GM12864 (cell line): ENCODE results near the gene TULP1.

Experiments used
- DNase-seq: peaks from one replicate; pipeline ENCODE4 v3.0.0-alpha.2; 2011; ENCODE audit warnings: low read depth
- H3K4me3 ChIP-seq: 2 replicates; pipeline ENCODE4 v1.5.1; 2011; ENCODE audit warnings: mild to moderate bottlenecking, low read depth, low read length, control low read depth
- CTCF ChIP-seq: IDR thresholded peaks from 2 replicates; pipeline ENCODE4 v1.5.1; 2011; ENCODE audit warnings: low read depth, mild to moderate bottlenecking, moderate library complexity, low read length, control low read depth, inconsistent platforms; ENCODE audit errors: missing control alignments

TULP1 gene

GRCh38 chr6:35512006-35512405, 690 bp downstream of the TULP1 start:
- H3K4me3 ChIP-seq, result no peak overlapping the region
- TF ChIP-seq CTCF, result no peak
- DNase-seq, result no peak

GRCh38 chr6:35511562-35511941, 1.1 kb downstream of the TULP1 start:
- no peak overlapping the region for H3K4me3 ChIP-seq
- DNase-seq, result no peak
- no peak for TF ChIP-seq CTCF

- DNase-seq, result no peak
- TF ChIP-seq CTCF, result no peak
- no peak overlapping the region for H3K4me3 ChIP-seq
These were observed 1.7 kb downstream of the TULP1 start for GRCh38 chr6:35510916-35511561.

- DNase-seq, result no peak
- no peak overlapping the region for H3K4me3 ChIP-seq
- no peak for TF ChIP-seq CTCF
These were observed 4.2 kb downstream of the TULP1 start for GRCh38 chr6:35508542-35508941.

GRCh38 chr6:35508027-35508426, 4.7 kb downstream of the TULP1 start:
- DNase-seq, result no peak
- no peak for TF ChIP-seq CTCF
- no peak overlapping the region for H3K4me3 ChIP-seq

- TF ChIP-seq CTCF, result no peak
- no peak for DNase-seq
- no peak overlapping the region for H3K4me3 ChIP-seq
These were observed 5.5 kb downstream of the TULP1 start for GRCh38 chr6:35507221-35507620.

GRCh38 chr6:35506536-35506935, 6.2 kb downstream of the TULP1 start:
- no peak for TF ChIP-seq CTCF
- DNase-seq, result no peak
- no peak overlapping the region for H3K4me3 ChIP-seq
